HepG2 (cell line): ENCODE measurements around the gene EPC2. TPM values are rescaled to one million over a fixed set of nuclear protein-coding genes. Genes with fewer than 3 reads are reported as not detected.

Experiments used
- ATAC-seq: fragments of 200-7000 bp; cut with Tn5 transposase; 3 replicates; pipeline ENCODE4 v1.9.1; 2020; ENCODE audit warnings: mild to moderate bottlenecking, moderate library complexity
- BruUV-seq: library from RNA; stranded (reverse); fragments of 400-500 nt; replicated peaks from 2 replicates; lab custom pipeline; 2021; lab: Mats Ljungman, UMichigan
- CTCF ChIA-PET: fragments of 300-600 bp; formaldehyde crosslinking; extraction: SDS; loops from one replicate; lab custom pipeline; 2021; ENCODE audit warnings: low total read pairs, inconsistent platforms, low intra/inter-chr PET ratio; lab: Yijun Ruan, JAX
- POLR2A ChIA-PET: fragments of 350-600 bp; sonication (Branson Sonifier 250); formaldehyde crosslinking; loops from one replicate; lab custom pipeline; 2020; ENCODE audit warnings: antibody characterized with exemption, inconsistent platforms; lab: Yijun Ruan, JAX
- DNase-seq: peaks from one replicate; pipeline ENCODE4 v3.0.0-alpha.2; 2015; ENCODE audit warnings: low spot score
- FAIRE-seq: peaks from 3 replicates; lab custom pipeline; 2011; peaks lifted over from hg19 to GRCh38; lab: Jason Lieb, UNC
- H2AFZ ChIP-seq: one replicate; pipeline ENCODE4 v1.6.1; 2011; ENCODE audit warnings: low read length, inconsistent platforms
- H3K27ac ChIP-seq: fragments of 300-600 bp; 3 replicates; pipeline ENCODE4 v1.8.0; 2011; ENCODE audit warnings: mixed run types, mild to moderate bottlenecking, mixed read lengths, low read length, inconsistent platforms; ENCODE audit not compliant: insufficient read depth; ENCODE audit errors: extremely low read length
- H3K27me3 ChIP-seq, 2 experiments: fragments of 200-600 bp in 1 of 2; 2 replicates in 1 of 2; 3 replicates in 1 of 2; pipeline versions ENCODE4 v1.6.0 to v1.8.0; 2011; ENCODE audit warnings: low read length in 2 of 2, mild to moderate bottlenecking in 2 of 2, moderate library complexity in 2 of 2, inconsistent platforms in 1 of 2; ENCODE audit not compliant: insufficient read depth in 2 of 2, control insufficient read depth in 1 of 2
- H3K36me3 ChIP-seq, 2 experiments: fragments of 200-600 bp in 1 of 2; replicated peaks in 1 of 2; 2 replicates in 1 of 2; 3 replicates in 1 of 2; pipeline versions ENCODE4 v1.5.1 to v1.8.0; 2011; ENCODE audit warnings: low read length in 2 of 2, inconsistent platforms in 1 of 2; ENCODE audit not compliant: insufficient read depth in 2 of 2, control insufficient read depth in 1 of 2
- H3K4me1 ChIP-seq: 2 replicates; pipeline ENCODE4 v1.5.1; 2012; ENCODE audit warnings: low read length, inconsistent platforms; ENCODE audit not compliant: insufficient read depth
- H3K4me2 ChIP-seq: 2 replicates; pipeline ENCODE4 v1.6.0; 2011; ENCODE audit warnings: low read depth, low read length, inconsistent platforms
- H3K4me3 ChIP-seq, 3 experiments: fragments of 200-600 bp in 1 of 3; sonication (generic), shearing (Covaris generic) in 1 of 3; replicated peaks in 1 of 3; 2 replicates each; pipeline ENCODE4 v1.5.1; 2011 to 2016; ENCODE audit warnings: low read length in 3 of 3, inconsistent platforms in 2 of 3, low read depth in 2 of 3, mild to moderate bottlenecking in 2 of 3, control low read depth in 1 of 3, mixed read lengths in 1 of 3; ENCODE audit not compliant: insufficient read depth in 1 of 3
- H3K79me2 ChIP-seq: one replicate; pipeline ENCODE4 v1.6.1; 2011; ENCODE audit warnings: low read length, inconsistent platforms; ENCODE audit not compliant: insufficient read depth
- H3K9ac ChIP-seq: 2 replicates; pipeline ENCODE4 v1.6.0; 2011; ENCODE audit warnings: mild to moderate bottlenecking, low read depth, low read length, inconsistent platforms; ENCODE audit not compliant: insufficient read depth
- H3K9me3 ChIP-seq: 2 replicates; pipeline ENCODE4 v1.5.1; 2012; ENCODE audit warnings: mild to moderate bottlenecking, low read length
- H4K20me1 ChIP-seq: 2 replicates; pipeline ENCODE4 v1.6.0; 2011; ENCODE audit warnings: inconsistent platforms, mild to moderate bottlenecking, low read length, moderate library complexity; ENCODE audit not compliant: insufficient read depth
- TFE3 ChIP-seq: IDR thresholded peaks from 2 replicates; pipeline ENCODE4 v1.6.1; 2016
- ZNF282 ChIP-seq: fragments of 450-650 bp; IDR thresholded peaks from 2 replicates; pipeline ENCODE4 v1.6.1; 2018; ENCODE audit not compliant: partially characterized antibody
- ZNF678 ChIP-seq: sonication (generic); formaldehyde crosslinking; IDR thresholded peaks from 2 replicates; pipeline ENCODE4 v1.4.0; 2020; ENCODE audit warnings: mild to moderate bottlenecking, missing genetic modification reagents
- WGBS: methylation state at CpG from one replicate; pipeline ENCODE4 v1.1.6; 2017; ENCODE audit warnings: low lambda C conversion rate; 5-methylcytosine and 5-hydroxymethylcytosine counted together
- in situ Hi-C: cut with HindIII; loops from 2 replicates; pipeline ENCODE4 v1.10.0; 2017; ENCODE audit warnings: low pct_unique_long_range_greater_than_20kb; ENCODE audit not compliant: extremely low pct_ligation_motif_present
- intact Hi-C: fragments of 100-400 bp; cut with micrococcal nuclease; formaldehyde crosslinking; loops from one replicate; pipeline ENCODE4 v1.10.0; 2022; ENCODE audit not compliant: unreplicated experiment
- polyA plus RNA-seq, 8 experiments: library from polyadenylated mRNA; depleted of rRNA in 3 of 8; stranded (reverse) in 7 of 8; unstranded in 1 of 8; fragments of >200 nt; fragmentation: Illumina TruSeq in 4 of 8; extraction: Trizol in 4 of 8; gene quantifications; 2 replicates each; pipeline versions ENCODE4 v1.2.1 to v1.2.3, GENCODE V29; 2011 to 2016; ENCODE audit warnings: low read depth in 4 of 8, missing spikeins in 1 of 8, mixed read lengths in 1 of 8; ENCODE audit not compliant: insufficient read depth in 1 of 8
- total RNA-seq, 5 experiments: library from RNA; depleted of rRNA; stranded (reverse); fragments of >200 nt; fragmentation: Illumina TruSeq; extraction: Trizol; gene quantifications; 2 replicates each; pipeline ENCODE4 v1.2.3, GENCODE V29; 2016; ENCODE audit warnings: low read depth in 1 of 5
- TF ChIP-seq, protein P1 (sequence below): sonication (generic); formaldehyde crosslinking; IDR thresholded peaks from 2 replicates; pipeline ENCODE4 v1.4.0; 2020; ENCODE audit warnings: low read depth, mild to moderate bottlenecking, missing genetic modification reagents

The EPC2 gene
- total and polyA plus RNA-seq, 2 of the 13 experiments (the other 11 are each of a cell fraction or from before 2014, with no cell fraction given), result 20.5 to 22.0 TPM

GRCh38 chr2:148814860-148815419, 170.4 kb downstream of the EPC2 start:
- H3K79me2 ChIP-seq, result no peaks in the 10 kb centered on the region
- FAIRE-seq, result no peak
- no peak overlapping the region for H3K27ac ChIP-seq
- H3K4me1 ChIP-seq, result no peaks in the 10 kb centered on the region
- peaks cover 0 to 25% of the 10 kb centered on the region in 2 experiments; a peak in 4 of 5 replicates for H3K27me3 ChIP-seq
- no peak overlapping the region for H3K9ac ChIP-seq
- WGBS, result 42% methylated on average over 7 of the region's 7 CpGs
- intact Hi-C loops (no loop called here), in situ Hi-C loops (no loop called here)
- no peaks in the 10 kb centered on the region for H3K9me3 ChIP-seq
- no peaks in the 10 kb centered on the region for H4K20me1 ChIP-seq
- H3K4me2 ChIP-seq, result no peak overlapping the region
- no peak for DNase-seq
- ATAC-seq, result no peak
- no peak overlapping the region for H3K4me3 ChIP-seq
- ChIA-PET POLR2A (no interaction called here), CTCF (no interaction called here)
- no peak for TF ChIP-seq ZNF282
- TF ChIP-seq TFE3 (CRISPR knock-in tag), result no peak
- TF ChIP-seq, protein P1, sequence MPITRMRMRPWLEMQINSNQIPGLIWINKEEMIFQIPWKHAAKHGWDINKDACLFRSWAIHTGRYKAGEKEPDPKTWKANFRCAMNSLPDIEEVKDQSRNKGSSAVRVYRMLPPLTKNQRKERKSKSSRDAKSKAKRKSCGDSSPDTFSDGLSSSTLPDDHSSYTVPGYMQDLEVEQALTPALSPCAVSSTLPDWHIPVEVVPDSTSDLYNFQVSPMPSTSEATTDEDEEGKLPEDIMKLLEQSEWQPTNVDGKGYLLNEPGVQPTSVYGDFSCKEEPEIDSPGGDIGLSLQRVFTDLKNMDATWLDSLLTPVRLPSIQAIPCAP, result no peak
- H3K36me3 ChIP-seq, result no peaks in the 10 kb centered on the region
- H2AFZ ChIP-seq, result no peak overlapping the region
- no TSS peak for BruUV-seq

GRCh38 chr2:148816176-148816575, 171.6 kb downstream of the EPC2 start:
- no peak for ATAC-seq
- no peak for TF ChIP-seq ZNF678 (CRISPR knock-in tag)
- H3K9ac ChIP-seq, result no peak overlapping the region
- FAIRE-seq, result no peak
- H4K20me1 ChIP-seq, result no peaks in the 10 kb centered on the region
- H3K4me1 ChIP-seq, result no peaks in the 10 kb centered on the region
- H3K36me3 ChIP-seq, result no peaks in the 10 kb centered on the region
- no peaks in the 10 kb centered on the region for H3K9me3 ChIP-seq
- H3K4me2 ChIP-seq, result no peak overlapping the region
- no peak for DNase-seq
- H3K4me3 ChIP-seq, result no peak overlapping the region
- WGBS, result 79% methylated on average over 6 of the region's 6 CpGs
- no peak overlapping the region for H2AFZ ChIP-seq
- POLR2A ChIA-PET, result no interaction called here
- no TSS peak for BruUV-seq
- CTCF ChIA-PET, result no interaction called here
- H3K79me2 ChIP-seq, result no peaks in the 10 kb centered on the region
- in situ Hi-C loops, result no loop called here
- H3K27ac ChIP-seq, result no peak overlapping the region
- H3K27me3 ChIP-seq, result peaks cover 0 to 22% of the 10 kb centered on the region in 2 experiments; a peak in 3 of 5 replicates
- intact Hi-C loops, result no loop called here
